ENCODE results near the gene CYP2E1.
"Not testable (repeated sequence)": the region's sequence is repeated elsewhere in the genome, so short reads cannot be mapped to it uniquely, and the experiment has no call there.

DNA sequence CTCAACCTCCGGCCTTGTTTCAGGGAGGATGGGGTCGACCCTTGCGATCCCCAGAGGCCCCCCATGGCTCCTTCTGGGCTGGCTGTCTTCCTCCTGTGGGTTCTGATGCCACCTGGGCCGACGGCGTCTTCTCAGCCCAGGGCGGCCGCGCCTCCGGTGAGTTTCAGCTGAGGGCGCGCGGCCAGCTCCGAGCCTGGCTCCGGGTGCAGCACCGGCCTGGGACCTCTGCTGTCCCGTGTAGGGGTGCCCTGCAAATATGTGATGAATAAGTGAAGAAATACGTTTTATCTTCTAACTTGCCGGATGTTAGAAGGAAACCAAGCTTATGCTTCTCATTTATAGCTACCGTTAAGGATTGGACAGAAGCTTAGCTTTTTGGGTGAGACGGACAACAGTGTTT lies 42.6 kb downstream of the CYP2E1 start:
- TF ChIP-seq POLR2A (IDR thresholded peaks at IDR 0.05; ENCODE audit: low read depth, low read length); POLR2AphosphoS5 (IDR thresholded peaks at IDR 0.05; ENCODE audit: low read depth, low read length); TAF1 (IDR thresholded peaks at IDR 0.05; ENCODE audit: low read depth, low read length); POU2F2 (IDR thresholded peaks at IDR 0.05; ENCODE audit: low read depth, low read length); PAX5 (IDR thresholded peaks at IDR 0.05; ENCODE audit: insufficient read depth, low read length, severe bottlenecking); SPI1 (IDR thresholded peaks at IDR 0.05; ENCODE audit: low read depth, low read length): not testable (repeated sequence)

Measured in GM12891 (cell line).